ENCODE measurements around the gene CDK16.

CDK16 gene

DNA sequence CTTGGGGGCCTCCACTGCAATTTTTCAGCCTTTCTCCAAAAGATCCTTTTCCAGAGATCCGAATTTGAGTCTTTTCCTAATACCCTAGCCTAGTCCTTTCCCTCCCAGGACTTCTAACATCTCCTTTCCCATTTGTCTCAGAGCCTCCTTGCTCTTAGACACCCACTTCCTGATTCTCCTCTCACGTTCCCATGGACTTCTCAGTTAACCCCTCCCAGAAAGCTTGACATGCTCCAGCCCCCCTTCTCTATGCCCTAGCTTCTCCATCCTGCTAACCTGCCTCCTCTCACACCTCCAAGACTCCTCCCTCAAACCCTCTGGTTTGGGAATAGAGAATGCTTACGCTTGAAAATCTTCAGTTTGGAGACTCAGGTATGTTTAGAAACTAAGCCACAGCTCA, 22.4 kb upstream of the CDK16 start:
- ATAC-seq = no peak
- no peak for TF ChIP-seq OSR1 (CRISPR knock-in tag; IDR thresholded peaks at IDR 0.05)
- no peak for TF ChIP-seq CSDC2 (CRISPR knock-in tag; IDR thresholded peaks at IDR 0.05)
- TF ChIP-seq PPARA (CRISPR knock-in tag; IDR thresholded peaks at IDR 0.05; ENCODE audit: borderline replicate concordance) = no peak
- TF ChIP-seq ZNF565 (CRISPR knock-in tag; conservative IDR thresholded peaks at IDR 0.05; ENCODE audit: low read depth) = no peak
- no peak for TF ChIP-seq ZFP3 (CRISPR knock-in tag; IDR thresholded peaks at IDR 0.05)
- no peak for TF ChIP-seq ZC3H10 (CRISPR knock-in tag; IDR thresholded peaks at IDR 0.05)
- TF ChIP-seq ESRRG (CRISPR knock-in tag; IDR thresholded peaks at IDR 0.05) = no peak
- no peak for TF ChIP-seq ZNF8 (CRISPR knock-in tag; IDR thresholded peaks at IDR 0.05)
- no peak for TF ChIP-seq RARB (CRISPR knock-in tag; IDR thresholded peaks at IDR 0.05)
- TF ChIP-seq SNAI2 (CRISPR knock-in tag; IDR thresholded peaks at IDR 0.05) = no peak
- TF ChIP-seq, protein P1, sequence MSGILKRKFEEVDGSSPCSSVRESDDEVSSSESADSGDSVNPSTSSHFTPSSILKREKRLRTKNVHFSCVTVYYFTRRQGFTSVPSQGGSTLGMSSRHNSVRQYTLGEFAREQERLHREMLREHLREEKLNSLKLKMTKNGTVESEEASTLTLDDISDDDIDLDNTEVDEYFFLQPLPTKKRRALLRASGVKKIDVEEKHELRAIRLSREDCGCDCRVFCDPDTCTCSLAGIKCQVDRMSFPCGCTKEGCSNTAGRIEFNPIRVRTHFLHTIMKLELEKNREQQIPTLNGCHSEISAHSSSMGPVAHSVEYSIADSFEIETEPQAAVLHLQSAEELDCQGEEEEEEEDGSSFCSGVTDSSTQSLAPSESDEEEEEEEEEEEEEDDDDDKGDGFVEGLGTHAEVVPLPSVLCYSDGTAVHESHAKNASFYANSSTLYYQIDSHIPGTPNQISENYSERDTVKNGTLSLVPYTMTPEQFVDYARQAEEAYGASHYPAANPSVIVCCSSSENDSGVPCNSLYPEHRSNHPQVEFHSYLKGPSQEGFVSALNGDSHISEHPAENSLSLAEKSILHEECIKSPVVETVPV (CRISPR knock-in tag; IDR thresholded peaks at IDR 0.05) = no peak
- TF ChIP-seq, protein P2, sequence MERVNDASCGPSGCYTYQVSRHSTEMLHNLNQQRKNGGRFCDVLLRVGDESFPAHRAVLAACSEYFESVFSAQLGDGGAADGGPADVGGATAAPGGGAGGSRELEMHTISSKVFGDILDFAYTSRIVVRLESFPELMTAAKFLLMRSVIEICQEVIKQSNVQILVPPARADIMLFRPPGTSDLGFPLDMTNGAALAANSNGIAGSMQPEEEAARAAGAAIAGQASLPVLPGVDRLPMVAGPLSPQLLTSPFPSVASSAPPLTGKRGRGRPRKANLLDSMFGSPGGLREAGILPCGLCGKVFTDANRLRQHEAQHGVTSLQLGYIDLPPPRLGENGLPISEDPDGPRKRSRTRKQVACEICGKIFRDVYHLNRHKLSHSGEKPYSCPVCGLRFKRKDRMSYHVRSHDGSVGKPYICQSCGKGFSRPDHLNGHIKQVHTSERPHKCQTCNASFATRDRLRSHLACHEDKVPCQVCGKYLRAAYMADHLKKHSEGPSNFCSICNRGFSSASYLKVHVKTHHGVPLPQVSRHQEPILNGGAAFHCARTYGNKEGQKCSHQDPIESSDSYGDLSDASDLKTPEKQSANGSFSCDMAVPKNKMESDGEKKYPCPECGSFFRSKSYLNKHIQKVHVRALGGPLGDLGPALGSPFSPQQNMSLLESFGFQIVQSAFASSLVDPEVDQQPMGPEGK (CRISPR knock-in tag; IDR thresholded peaks at IDR 0.05; ENCODE audit: borderline replicate concordance) = no peak
- TF ChIP-seq, protein P3, sequence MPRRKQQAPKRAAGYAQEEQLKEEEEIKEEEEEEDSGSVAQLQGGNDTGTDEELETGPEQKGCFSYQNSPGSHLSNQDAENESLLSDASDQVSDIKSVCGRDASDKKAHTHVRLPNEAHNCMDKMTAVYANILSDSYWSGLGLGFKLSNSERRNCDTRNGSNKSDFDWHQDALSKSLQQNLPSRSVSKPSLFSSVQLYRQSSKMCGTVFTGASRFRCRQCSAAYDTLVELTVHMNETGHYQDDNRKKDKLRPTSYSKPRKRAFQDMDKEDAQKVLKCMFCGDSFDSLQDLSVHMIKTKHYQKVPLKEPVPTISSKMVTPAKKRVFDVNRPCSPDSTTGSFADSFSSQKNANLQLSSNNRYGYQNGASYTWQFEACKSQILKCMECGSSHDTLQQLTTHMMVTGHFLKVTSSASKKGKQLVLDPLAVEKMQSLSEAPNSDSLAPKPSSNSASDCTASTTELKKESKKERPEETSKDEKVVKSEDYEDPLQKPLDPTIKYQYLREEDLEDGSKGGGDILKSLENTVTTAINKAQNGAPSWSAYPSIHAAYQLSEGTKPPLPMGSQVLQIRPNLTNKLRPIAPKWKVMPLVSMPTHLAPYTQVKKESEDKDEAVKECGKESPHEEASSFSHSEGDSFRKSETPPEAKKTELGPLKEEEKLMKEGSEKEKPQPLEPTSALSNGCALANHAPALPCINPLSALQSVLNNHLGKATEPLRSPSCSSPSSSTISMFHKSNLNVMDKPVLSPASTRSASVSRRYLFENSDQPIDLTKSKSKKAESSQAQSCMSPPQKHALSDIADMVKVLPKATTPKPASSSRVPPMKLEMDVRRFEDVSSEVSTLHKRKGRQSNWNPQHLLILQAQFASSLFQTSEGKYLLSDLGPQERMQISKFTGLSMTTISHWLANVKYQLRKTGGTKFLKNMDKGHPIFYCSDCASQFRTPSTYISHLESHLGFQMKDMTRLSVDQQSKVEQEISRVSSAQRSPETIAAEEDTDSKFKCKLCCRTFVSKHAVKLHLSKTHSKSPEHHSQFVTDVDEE (CRISPR knock-in tag; IDR thresholded peaks at IDR 0.05) = no peak
- no peak for TF ChIP-seq ZNF70 (CRISPR knock-in tag; IDR thresholded peaks at IDR 0.05)
- no peak for TF ChIP-seq GLIS3 (CRISPR knock-in tag; IDR thresholded peaks at IDR 0.05)
- TF ChIP-seq TOX (CRISPR knock-in tag; IDR thresholded peaks at IDR 0.05; ENCODE audit: borderline replicate concordance) = no peak
- TF ChIP-seq ARNTL (CRISPR knock-in tag; IDR thresholded peaks at IDR 0.05; ENCODE audit: borderline replicate concordance, low read depth) = no peak
- TF ChIP-seq TCF4 (CRISPR knock-in tag; IDR thresholded peaks at IDR 0.05; ENCODE audit: borderline replicate concordance) = no peak

DNA sequence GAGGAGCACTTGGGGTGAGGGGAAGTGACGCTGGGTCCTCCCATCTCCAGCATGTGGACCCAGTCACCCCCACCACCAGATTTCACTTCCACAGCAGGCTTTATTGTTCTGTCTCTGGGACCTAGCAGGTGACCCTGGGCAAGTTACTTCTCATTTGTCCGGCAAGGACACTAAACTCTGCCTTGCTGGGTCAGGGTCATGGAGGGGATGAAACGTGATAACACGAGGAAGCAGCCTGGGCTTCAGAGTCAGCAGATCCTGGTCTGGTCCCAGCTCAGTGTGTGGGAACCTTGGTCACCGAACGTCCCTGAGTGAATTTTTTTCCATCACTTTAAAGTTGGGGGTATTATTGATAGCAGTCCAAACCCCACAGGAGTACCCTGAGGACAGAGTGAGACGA, 21.0 kb upstream of the CDK16 start:
- TF ChIP-seq ZNF70 (CRISPR knock-in tag; IDR thresholded peaks at IDR 0.05) = no peak
- TF ChIP-seq OSR1 (CRISPR knock-in tag; IDR thresholded peaks at IDR 0.05) = no peak
- ATAC-seq = no peak

DNA sequence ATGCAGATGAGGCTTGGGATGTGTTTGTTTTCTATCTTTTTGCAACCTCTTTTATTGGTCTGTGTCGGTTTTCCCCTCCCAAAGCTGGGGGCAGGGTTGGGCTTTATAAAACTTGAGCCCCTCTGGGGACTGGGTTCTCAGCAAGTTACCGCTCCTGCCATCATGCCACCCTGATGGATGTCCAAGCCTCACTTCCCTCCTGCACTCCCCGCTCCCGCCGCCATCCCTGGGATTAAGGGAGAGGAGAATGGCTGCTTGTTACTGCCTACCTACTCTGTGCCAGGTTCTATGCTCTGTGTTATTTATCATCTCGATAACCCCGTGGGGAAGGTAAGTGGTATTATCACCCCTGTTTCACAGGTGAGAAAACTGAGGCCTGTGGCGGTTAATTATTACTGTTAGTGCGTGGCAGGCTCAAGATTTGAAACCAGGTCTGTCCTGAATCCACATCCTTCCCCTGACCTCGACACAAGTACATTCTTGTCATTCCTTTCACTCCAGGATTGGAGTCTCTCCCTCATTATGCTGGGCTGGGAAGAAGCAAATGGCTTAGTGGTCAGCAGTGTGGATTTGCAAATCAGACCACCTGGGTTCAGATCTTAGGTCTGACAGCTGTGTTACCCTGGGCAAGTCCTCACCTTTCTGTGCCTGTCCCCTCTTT, 20.3 kb upstream of the CDK16 start:
- TF ChIP-seq ZNF565 (CRISPR knock-in tag; conservative IDR thresholded peaks at IDR 0.05; ENCODE audit: low read depth) (no peak), OSR1 (CRISPR knock-in tag; IDR thresholded peaks at IDR 0.05) (no peak), RARB (CRISPR knock-in tag; IDR thresholded peaks at IDR 0.05) (no peak), GLIS3 (CRISPR knock-in tag; IDR thresholded peaks at IDR 0.05) (no peak), ARNTL (CRISPR knock-in tag; IDR thresholded peaks at IDR 0.05; ENCODE audit: borderline replicate concordance, low read depth) (no peak)
- TF ChIP-seq, protein P4, sequence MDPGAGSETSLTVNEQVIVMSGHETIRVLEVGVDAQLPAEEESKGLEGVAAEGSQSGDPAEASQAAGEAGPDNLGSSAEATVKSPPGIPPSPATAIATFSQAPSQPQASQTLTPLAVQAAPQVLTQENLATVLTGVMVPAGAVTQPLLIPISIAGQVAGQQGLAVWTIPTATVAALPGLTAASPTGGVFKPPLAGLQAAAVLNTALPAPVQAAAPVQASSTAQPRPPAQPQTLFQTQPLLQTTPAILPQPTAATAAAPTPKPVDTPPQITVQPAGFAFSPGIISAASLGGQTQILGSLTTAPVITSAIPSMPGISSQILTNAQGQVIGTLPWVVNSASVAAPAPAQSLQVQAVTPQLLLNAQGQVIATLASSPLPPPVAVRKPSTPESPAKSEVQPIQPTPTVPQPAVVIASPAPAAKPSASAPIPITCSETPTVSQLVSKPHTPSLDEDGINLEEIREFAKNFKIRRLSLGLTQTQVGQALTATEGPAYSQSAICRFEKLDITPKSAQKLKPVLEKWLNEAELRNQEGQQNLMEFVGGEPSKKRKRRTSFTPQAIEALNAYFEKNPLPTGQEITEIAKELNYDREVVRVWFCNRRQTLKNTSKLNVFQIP (CRISPR knock-in tag; IDR thresholded peaks at IDR 0.05; ENCODE audit: borderline replicate concordance, low read depth) = no peak
- TF ChIP-seq, protein P5, sequence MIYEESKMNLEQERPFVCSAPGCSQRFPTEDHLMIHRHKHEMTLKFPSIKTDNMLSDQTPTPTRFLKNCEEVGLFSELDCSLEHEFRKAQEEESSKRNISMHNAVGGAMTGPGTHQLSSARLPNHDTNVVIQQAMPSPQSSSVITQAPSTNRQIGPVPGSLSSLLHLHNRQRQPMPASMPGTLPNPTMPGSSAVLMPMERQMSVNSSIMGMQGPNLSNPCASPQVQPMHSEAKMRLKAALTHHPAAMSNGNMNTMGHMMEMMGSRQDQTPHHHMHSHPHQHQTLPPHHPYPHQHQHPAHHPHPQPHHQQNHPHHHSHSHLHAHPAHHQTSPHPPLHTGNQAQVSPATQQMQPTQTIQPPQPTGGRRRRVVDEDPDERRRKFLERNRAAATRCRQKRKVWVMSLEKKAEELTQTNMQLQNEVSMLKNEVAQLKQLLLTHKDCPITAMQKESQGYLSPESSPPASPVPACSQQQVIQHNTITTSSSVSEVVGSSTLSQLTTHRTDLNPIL (CRISPR knock-in tag; IDR thresholded peaks at IDR 0.05; ENCODE audit: low read depth) = no peak
- no peak for ATAC-seq

All from SK-N-SH treated with all-trans-retinoic acid at 6 μM for 48 hours (cell line).